HepG2 (cell line): ENCODE results near the gene TMEM164. TPM values are rescaled to one million over a fixed set of nuclear protein-coding genes. Genes with fewer than 3 reads are reported as not detected.

Experiments used
- ARHGAP35 ChIP-seq: sonication (generic); formaldehyde crosslinking; IDR thresholded peaks from 2 replicates; pipeline ENCODE4 v1.9.0; 2022; ENCODE audit warnings: mild to moderate bottlenecking, inconsistent platforms, moderate library complexity, missing genetic modification reagents, borderline replicate concordance
- ARID5B ChIP-seq: IDR thresholded peaks from 2 replicates; pipeline ENCODE4 v1.4.0; 2020; ENCODE audit warnings: mild to moderate bottlenecking, missing genetic modification reagents
- ATF3 ChIP-seq: sonication (generic); formaldehyde crosslinking; IDR thresholded peaks from 2 replicates; pipeline ENCODE4 v1.4.0; 2020; ENCODE audit warnings: missing genetic modification reagents
- ETV5 ChIP-seq: IDR thresholded peaks from 2 replicates; pipeline ENCODE4 v1.6.1; 2018; ENCODE audit warnings: missing biosample characterization, missing genetic modification reagents, inconsistent platforms, borderline replicate concordance
- FOXA1 ChIP-seq, 2 experiments: fragments of 450-650 bp in 1 of 2; sonication (generic) in 1 of 2; formaldehyde crosslinking in 1 of 2; IDR thresholded peaks; 2 replicates each; pipeline versions ENCODE4 v1.4.0 to v1.6.1; 2016 to 2020; ENCODE audit warnings: missing genetic modification reagents in 1 of 2
- GATAD2A ChIP-seq: IDR thresholded peaks from 2 replicates; pipeline ENCODE4 v1.6.1; 2016
- HMG20B ChIP-seq: conservative IDR thresholded peaks from 2 replicates; pipeline ENCODE4 v1.6.1; 2016; ENCODE audit warnings: missing genetic modification reagents, missing compliant biosample characterization
- IRF9 ChIP-seq: sonication (generic); formaldehyde crosslinking; IDR thresholded peaks from 2 replicates; pipeline ENCODE4 v1.8.0; 2022; ENCODE audit warnings: missing genetic modification reagents, mild to moderate bottlenecking, borderline replicate concordance
- MEIS2 ChIP-seq: sonication (generic); formaldehyde crosslinking; IDR thresholded peaks from 2 replicates; pipeline ENCODE4 v1.9.0; 2021; ENCODE audit warnings: mild to moderate bottlenecking, missing genetic modification reagents
- SAP130 ChIP-seq: IDR thresholded peaks from 2 replicates; pipeline ENCODE4 v1.6.1; 2016; ENCODE audit warnings: low read depth
- ZBTB10 ChIP-seq: sonication (generic); formaldehyde crosslinking; IDR thresholded peaks from 2 replicates; pipeline ENCODE4 v1.4.0; 2020; ENCODE audit warnings: missing genetic modification reagents, borderline replicate concordance
- ZKSCAN1 ChIP-seq: fragments of 150-350 bp; IDR thresholded peaks from 2 replicates; pipeline ENCODE4 v1.6.1; 2014; ENCODE audit warnings: low read length
- ZNF12 ChIP-seq: sonication (generic); formaldehyde crosslinking; IDR thresholded peaks from 2 replicates; pipeline ENCODE4 v1.5.0; 2020; ENCODE audit warnings: missing genetic modification reagents
- ZNF143 ChIP-seq: sonication (generic); formaldehyde crosslinking; IDR thresholded peaks from 2 replicates; pipeline ENCODE4 v1.4.0; 2020; ENCODE audit warnings: missing genetic modification reagents
- ZNF605 ChIP-seq: sonication (generic); formaldehyde crosslinking; IDR thresholded peaks from 2 replicates; pipeline ENCODE4 v1.8.0; 2022; ENCODE audit warnings: mild to moderate bottlenecking, missing genetic modification reagents
- ZNF607 ChIP-seq: sonication (generic); formaldehyde crosslinking; IDR thresholded peaks from 2 replicates; pipeline ENCODE4 v1.5.1; 2020; ENCODE audit warnings: missing genetic modification reagents, mild to moderate bottlenecking, borderline replicate concordance
- polyA plus RNA-seq, 8 experiments: library from polyadenylated mRNA; depleted of rRNA in 3 of 8; stranded (reverse) in 7 of 8; unstranded in 1 of 8; fragments of >200 nt; fragmentation: Illumina TruSeq in 4 of 8; extraction: Trizol in 4 of 8; gene quantifications; 2 replicates each; pipeline versions ENCODE4 v1.2.1 to v1.2.3, GENCODE V29; 2011 to 2016; ENCODE audit warnings: low read depth in 4 of 8, missing spikeins in 1 of 8, mixed read lengths in 1 of 8; ENCODE audit not compliant: insufficient read depth in 1 of 8
- total RNA-seq, 5 experiments: library from RNA; depleted of rRNA; stranded (reverse); fragments of >200 nt; fragmentation: Illumina TruSeq; extraction: Trizol; gene quantifications; 2 replicates each; pipeline ENCODE4 v1.2.3, GENCODE V29; 2016; ENCODE audit warnings: low read depth in 1 of 5

The TMEM164 gene
- total and polyA plus RNA-seq, 2 of the 13 experiments (the other 11 are each of a cell fraction or from before 2014, with no cell fraction given): 5.8 to 13.2 TPM

- TF ChIP-seq ARHGAP35 (CRISPR knock-in tag): no peak
- peak; percentile 64 for TF ChIP-seq ARID5B (CRISPR knock-in tag)
- TF ChIP-seq ZNF143 (CRISPR knock-in tag): no peak
- TF ChIP-seq IRF9 (CRISPR knock-in tag): no peak
- TF ChIP-seq ATF3: no peak
- TF ChIP-seq GATAD2A (CRISPR knock-in tag): peak; percentile 42; the same call in 1 of the 2 replicates
- TF ChIP-seq ZNF12 (CRISPR knock-in tag): 0 out of 2 replicates have a peak, but pooled peaks have one; percentile 40
- TF ChIP-seq MEIS2 (CRISPR knock-in tag): no peak
- no peak for TF ChIP-seq FOXA1 (IDR thresholded peaks at IDR 0.05)
- TF ChIP-seq FOXA1 (CRISPR knock-in tag; IDR thresholded peaks at IDR 0.05): no peak
- 0 out of 2 replicates have a peak, but pooled peaks have one; percentile 13 for TF ChIP-seq SAP130 (CRISPR knock-in tag)
- TF ChIP-seq ZNF605 (CRISPR knock-in tag): no peak
- no peak for TF ChIP-seq ZKSCAN1
- TF ChIP-seq ETV5: no peak
- no peak for TF ChIP-seq ZNF607 (CRISPR knock-in tag)
- TF ChIP-seq ZBTB10: no peak
- TF ChIP-seq HMG20B: no peak
These were observed 120.4 kb downstream of the TMEM164 start (continued) for GRCh38 chrX:110123331-110123782.
